Fibroblast of lung (primary cell): ENCODE measurements around the gene BBC3. TPM values are rescaled to one million over a fixed set of nuclear protein-coding genes. Genes with fewer than 3 reads are reported as not detected.

ENCODE experiments used
- DNase-seq, 2 donors: peaks; one replicate each; pipeline versions ENCODE4 v3.0.0 to v3.0.0-alpha.2; 2010; ENCODE audit warnings: low read depth in 2 of 2
- H2AFZ ChIP-seq: 2 replicates; pipeline ENCODE4 v1.5.1; 2012; ENCODE audit warnings: low read length, control low read depth, inconsistent platforms
- H3K27ac ChIP-seq: 2 replicates; pipeline ENCODE4 v1.5.1; 2011; ENCODE audit warnings: low read length, control low read depth; ENCODE audit not compliant: insufficient read depth
- H3K27me3 ChIP-seq: 2 replicates; pipeline ENCODE4 v1.5.1; 2011; ENCODE audit warnings: mild to moderate bottlenecking, low read length; ENCODE audit not compliant: control insufficient read depth, insufficient read depth
- H3K36me3 ChIP-seq: 2 replicates; pipeline ENCODE4 v1.5.1; 2011; ENCODE audit warnings: low read length; ENCODE audit not compliant: control insufficient read depth, insufficient read depth
- H3K4me1 ChIP-seq: 2 replicates; pipeline ENCODE4 v1.5.1; 2011; ENCODE audit warnings: low read length; ENCODE audit not compliant: control insufficient read depth, insufficient read depth; ENCODE audit errors: extremely low read depth
- H3K4me2 ChIP-seq: 2 replicates; pipeline ENCODE4 v1.5.1; 2011; ENCODE audit warnings: low read length, control low read depth; ENCODE audit not compliant: insufficient read depth; ENCODE audit errors: extremely low read depth
- H3K4me3 ChIP-seq, 4 experiments: fragments of 200-600 bp in 1 of 4; sonication (generic) in 1 of 4; replicated peaks in 1 of 4; 2 replicates each; pipeline ENCODE4 v1.5.1; 2011 to 2016; ENCODE audit warnings: low read length in 4 of 4, low read depth in 3 of 4, mild to moderate bottlenecking in 3 of 4, control low read depth in 2 of 4, inconsistent platforms in 1 of 4, mixed read lengths in 1 of 4; ENCODE audit not compliant: insufficient read depth in 1 of 4; ENCODE audit errors: control extremely low read depth in 1 of 4
- H3K79me2 ChIP-seq: 2 replicates; pipeline ENCODE4 v1.5.1; 2012; ENCODE audit warnings: mild to moderate bottlenecking, low read length, inconsistent platforms; ENCODE audit not compliant: control insufficient read depth, insufficient read depth
- H3K9ac ChIP-seq: 2 replicates; pipeline ENCODE4 v1.5.1; 2011; ENCODE audit warnings: mild to moderate bottlenecking, low read length, control low read depth; ENCODE audit not compliant: insufficient read depth
- H3K9me3 ChIP-seq: 2 replicates; pipeline ENCODE4 v1.5.1; 2012; ENCODE audit warnings: low read depth, low read length; ENCODE audit not compliant: control insufficient read depth, insufficient read depth
- H4K20me1 ChIP-seq: 2 replicates; pipeline ENCODE4 v1.5.1; 2011; ENCODE audit warnings: low read length; ENCODE audit not compliant: control insufficient read depth, insufficient read depth; ENCODE audit errors: extremely low read depth
- EZH2 ChIP-seq: IDR thresholded peaks from 2 replicates; pipeline ENCODE4 v1.5.1; 2012; ENCODE audit warnings: low read length, control low read depth, mild to moderate bottlenecking; ENCODE audit errors: missing control alignments
- polyA plus RNA-seq, 2 donors: library from polyadenylated mRNA; depleted of rRNA in 1 of 2; stranded (reverse) in 1 of 2; unstranded in 1 of 2; fragments of >200 nt; gene quantifications; 2 replicates each; pipeline ENCODE4 v1.2.1, GENCODE V29; 2011 to 2012; ENCODE audit warnings: missing spikeins in 1 of 2
- total RNA-seq: library from RNA; depleted of rRNA; stranded (reverse); fragments of >200 nt; gene quantifications from 2 replicates; pipeline ENCODE4 v1.2.1, GENCODE V29; 2014
- TF ChIP-seq, protein P1 (sequence below), 2 donors: IDR thresholded peaks in 1 of 2; conservative IDR thresholded peaks in 1 of 2; 1 replicate in 1 of 2; 2 replicates in 1 of 2; pipeline ENCODE4 v1.5.1; 2011 to 2012; ENCODE audit warnings: low read length in 2 of 2, control low read depth in 1 of 2, inconsistent platforms in 1 of 2, low read depth in 1 of 2, mild to moderate bottlenecking in 1 of 2

The BBC3 gene
- total and polyA plus RNA-seq, 2 donors (not counting 1 experiment from before 2014, with no cell fraction given) = 2.4 to 37.7 TPM

- H3K79me2 ChIP-seq = no peaks in the 10 kb centered on the region
- H3K27ac ChIP-seq = peak overlapping the region; percentile 79
- peaks cover 25% of the 10 kb centered on the region for H3K4me1 ChIP-seq
- no peak overlapping the region for H2AFZ ChIP-seq
- peak overlapping the region; percentile 74 for H3K9ac ChIP-seq
- H3K4me2 ChIP-seq = peak overlapping the region; percentile 82
- peak; percentile 42 to 73 for DNase-seq
- H3K27me3 ChIP-seq = no peaks in the 10 kb centered on the region
- H3K4me3 ChIP-seq = peak overlapping the region in 3 of 4 experiments; percentile 2 to 54 (median 29)
- no peaks in the 10 kb centered on the region for H3K9me3 ChIP-seq
- H4K20me1 ChIP-seq = no peaks in the 10 kb centered on the region
- H3K36me3 ChIP-seq = peaks cover 2% of the 10 kb centered on the region
- TF ChIP-seq, protein P1, sequence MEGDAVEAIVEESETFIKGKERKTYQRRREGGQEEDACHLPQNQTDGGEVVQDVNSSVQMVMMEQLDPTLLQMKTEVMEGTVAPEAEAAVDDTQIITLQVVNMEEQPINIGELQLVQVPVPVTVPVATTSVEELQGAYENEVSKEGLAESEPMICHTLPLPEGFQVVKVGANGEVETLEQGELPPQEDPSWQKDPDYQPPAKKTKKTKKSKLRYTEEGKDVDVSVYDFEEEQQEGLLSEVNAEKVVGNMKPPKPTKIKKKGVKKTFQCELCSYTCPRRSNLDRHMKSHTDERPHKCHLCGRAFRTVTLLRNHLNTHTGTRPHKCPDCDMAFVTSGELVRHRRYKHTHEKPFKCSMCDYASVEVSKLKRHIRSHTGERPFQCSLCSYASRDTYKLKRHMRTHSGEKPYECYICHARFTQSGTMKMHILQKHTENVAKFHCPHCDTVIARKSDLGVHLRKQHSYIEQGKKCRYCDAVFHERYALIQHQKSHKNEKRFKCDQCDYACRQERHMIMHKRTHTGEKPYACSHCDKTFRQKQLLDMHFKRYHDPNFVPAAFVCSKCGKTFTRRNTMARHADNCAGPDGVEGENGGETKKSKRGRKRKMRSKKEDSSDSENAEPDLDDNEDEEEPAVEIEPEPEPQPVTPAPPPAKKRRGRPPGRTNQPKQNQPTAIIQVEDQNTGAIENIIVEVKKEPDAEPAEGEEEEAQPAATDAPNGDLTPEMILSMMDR (conservative IDR thresholded peaks at IDR 0.05 in 1 of 2, IDR thresholded peaks at IDR 0.05 in 1 of 2; ENCODE audit: low read depth in 1 of 2, low read length in 2 of 2) = no peak
- no peak for TF ChIP-seq EZH2
These were observed 44.9 kb upstream of the BBC3 start for GRCh38 chr19:47275791-47276461.

- H2AFZ ChIP-seq = no peak overlapping the region
- H4K20me1 ChIP-seq = no peaks in the 10 kb centered on the region
- H3K27ac ChIP-seq = peak overlapping the region; percentile 79
- no peaks in the 10 kb centered on the region for H3K27me3 ChIP-seq
- H3K9me3 ChIP-seq = no peaks in the 10 kb centered on the region
- H3K9ac ChIP-seq = peak overlapping the region; percentile 74
- H3K4me2 ChIP-seq = peak overlapping the region; percentile 82
- H3K4me1 ChIP-seq = peaks cover 25% of the 10 kb centered on the region
- TF ChIP-seq, protein P1 (conservative IDR thresholded peaks at IDR 0.05 in 1 of 2, IDR thresholded peaks at IDR 0.05 in 1 of 2; ENCODE audit: low read depth in 1 of 2, low read length in 2 of 2) = no peak
- TF ChIP-seq EZH2 = no peak
- peaks cover 4% of the 10 kb centered on the region for H3K36me3 ChIP-seq
- H3K4me3 ChIP-seq = peak overlapping the region in 3 of 4 experiments; percentile 2 to 54 (median 29)
- peak in 1 of 2 donors; percentile 25 for DNase-seq
- H3K79me2 ChIP-seq = no peaks in the 10 kb centered on the region
These were observed 44.1 kb upstream of the BBC3 start for GRCh38 chr19:47274891-47275761.
